Neuronal stem cell (in vitro differentiated cells): ENCODE data around the gene TTLL12.

Source experiments
- DNase-seq: peaks from one replicate; pipeline ENCODE4 v3.0.0-alpha.2; 2013; ENCODE audit warnings: low spot score
- H2AFZ ChIP-seq: one replicate; pipeline ENCODE4 v1.6.1; 2013; ENCODE audit warnings: mild to moderate bottlenecking, low read length, inconsistent platforms
- H2AK5ac ChIP-seq: 2 replicates; pipeline ENCODE4 v1.6.1; 2013; ENCODE audit warnings: low read depth, mild to moderate bottlenecking, inconsistent platforms, low read length, moderate library complexity, mixed read lengths
- H2BK120ac ChIP-seq: 2 replicates; pipeline ENCODE4 v1.6.1; 2013; ENCODE audit warnings: low read depth, mild to moderate bottlenecking, inconsistent platforms, low read length, moderate library complexity, mixed read lengths
- H2BK12ac ChIP-seq: one replicate; pipeline ENCODE4 v1.6.1; 2013; ENCODE audit warnings: low read length, inconsistent platforms
- H2BK15ac ChIP-seq: 2 replicates; pipeline ENCODE4 v1.6.1; 2013; ENCODE audit warnings: mild to moderate bottlenecking, low read length, inconsistent platforms, mixed read lengths
- H2BK5ac ChIP-seq: one replicate; pipeline ENCODE4 v1.6.1; 2013; ENCODE audit warnings: inconsistent platforms, mild to moderate bottlenecking, low read length, moderate library complexity
- H3K14ac ChIP-seq: one replicate; pipeline ENCODE4 v1.6.1; 2013; ENCODE audit warnings: low read length, inconsistent platforms
- H3K18ac ChIP-seq: 2 replicates; pipeline ENCODE4 v1.6.1; 2013; ENCODE audit warnings: low read length, inconsistent platforms
- H3K23ac ChIP-seq: 2 replicates; pipeline ENCODE4 v1.6.1; 2013; ENCODE audit warnings: low read depth, mild to moderate bottlenecking, mixed read lengths, low read length, inconsistent platforms; ENCODE audit not compliant: poor library complexity
- H3K27ac ChIP-seq: replicated peaks from 3 replicates; pipeline ENCODE4 v1.5.1; 2013; ENCODE audit warnings: low read length, inconsistent platforms
- H3K27me3 ChIP-seq, 3 experiments: 2 replicates each; pipeline ENCODE4 v1.6.1; 2013; ENCODE audit warnings: low read length in 3 of 3, mild to moderate bottlenecking in 2 of 3, inconsistent platforms in 1 of 3, low read depth in 1 of 3, mixed read lengths in 1 of 3, moderate library complexity in 1 of 3; ENCODE audit not compliant: control insufficient read depth in 3 of 3, insufficient read depth in 3 of 3
- H3K36me3 ChIP-seq, 2 donors: replicated peaks in 1 of 2; 2 replicates each; pipeline ENCODE4 v1.6.1; 2013; ENCODE audit warnings: low read length in 2 of 2; ENCODE audit not compliant: control insufficient read depth in 2 of 2, insufficient read depth in 2 of 2
- H3K4ac ChIP-seq: 2 replicates; pipeline ENCODE4 v1.6.1; 2013; ENCODE audit warnings: inconsistent platforms, mild to moderate bottlenecking, low read length, moderate library complexity
- H3K4me1 ChIP-seq, 2 donors: 1 replicate in 1 of 2; 2 replicates in 1 of 2; pipeline ENCODE4 v1.6.1; 2013; ENCODE audit warnings: low read length in 2 of 2, low read depth in 1 of 2; ENCODE audit not compliant: control insufficient read depth in 2 of 2, insufficient read depth in 1 of 2
- H3K4me2 ChIP-seq: one replicate; pipeline ENCODE4 v1.6.1; 2013; ENCODE audit warnings: mild to moderate bottlenecking, low read length, inconsistent platforms; ENCODE audit not compliant: insufficient read depth, poor library complexity, severe bottlenecking
- H3K4me3 ChIP-seq, 2 donors: 2 replicates each; pipeline ENCODE4 v1.5.1; 2013; ENCODE audit warnings: low read length in 2 of 2, mild to moderate bottlenecking in 2 of 2, inconsistent platforms in 1 of 2, moderate library complexity in 1 of 2
- H3K79me1 ChIP-seq: one replicate; pipeline ENCODE4 v1.6.1; 2013; ENCODE audit warnings: low read depth, mild to moderate bottlenecking, inconsistent platforms, low read length, moderate library complexity
- H3K9ac ChIP-seq: one replicate; pipeline ENCODE4 v1.6.1; 2013; ENCODE audit warnings: mild to moderate bottlenecking, low read depth, low read length, inconsistent platforms; ENCODE audit not compliant: poor library complexity
- H3K9me3 ChIP-seq, 2 donors: replicated peaks in 1 of 2; 2 replicates each; pipeline versions ENCODE3 to v1.6.1; 2013; ENCODE audit warnings: low read length in 2 of 2, mild to moderate bottlenecking in 2 of 2, inconsistent platforms in 1 of 2, low read depth in 1 of 2, mixed read lengths in 1 of 2, moderate library complexity in 1 of 2; ENCODE audit not compliant: control insufficient read depth in 2 of 2, insufficient read depth in 1 of 2
- H4K8ac ChIP-seq: one replicate; pipeline ENCODE4 v1.6.1; 2013; ENCODE audit warnings: low read depth, mild to moderate bottlenecking, inconsistent platforms, low read length, moderate library complexity
- H4K91ac ChIP-seq: one replicate; pipeline ENCODE4 v1.6.1; 2013; ENCODE audit warnings: low read length, low read depth, mild to moderate bottlenecking, inconsistent platforms; ENCODE audit not compliant: poor library complexity
- WGBS, 2 donors: extraction: QIAGEN DNeasy Blood & Tissue Kit; methylation state at CpG; one replicate each; pipeline ENCODE4 v1.1.7; 2013; ENCODE audit warnings: missing lambda C conversion rate in 2 of 2, mixed read lengths in 1 of 2; ENCODE audit not compliant: insufficient read length in 2 of 2, insufficient replicate concordance in 1 of 2; ENCODE audit errors: extremely low coverage in 2 of 2; 5-methylcytosine and 5-hydroxymethylcytosine counted together

Gene TTLL12

DNA sequence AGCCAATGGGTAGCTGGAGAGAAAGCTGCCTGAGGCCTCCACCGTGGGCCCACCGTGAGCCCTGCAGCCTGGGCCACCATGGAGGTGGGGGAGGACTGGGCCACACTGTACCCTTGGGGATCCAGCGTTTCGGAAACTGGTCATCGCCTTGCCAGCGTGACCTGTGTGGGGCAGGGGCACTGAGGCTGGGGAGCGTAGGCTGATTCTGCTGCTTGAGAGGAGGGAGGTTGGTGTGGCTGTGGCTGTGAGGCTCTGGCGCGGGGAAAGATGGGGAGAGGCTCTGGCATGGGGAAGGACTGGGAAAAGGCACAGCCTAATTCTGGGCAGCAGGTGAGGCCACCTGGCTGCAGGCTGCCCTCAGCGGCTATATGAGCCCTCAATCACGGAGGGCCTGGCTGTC, 12.6 kb upstream of the TTLL12 start:
- H2BK12ac ChIP-seq: no peak overlapping the region
- no peak overlapping the region for H3K27ac ChIP-seq
- H2BK120ac ChIP-seq: no peak overlapping the region
- H3K4me3 ChIP-seq: no peak overlapping the region
- peak overlapping the region; percentile 40 for H2AFZ ChIP-seq
- DNase-seq: no peak
- H3K36me3 ChIP-seq: peaks cover 0 to 34% of the 10 kb centered on the region in 2 donors
- no peak overlapping the region for H4K91ac ChIP-seq
- no peak overlapping the region for H4K8ac ChIP-seq
- H3K9ac ChIP-seq: peak overlapping the region; percentile 12
- H3K9me3 ChIP-seq: peaks cover 0 to 8% of the 10 kb centered on the region in 2 donors
- H3K4ac ChIP-seq: no peak overlapping the region
- no peak overlapping the region for H3K4me2 ChIP-seq
- no CpG with 5 or more reads among the region's 11 CpGs for WGBS, 2 donors
- no peak overlapping the region for H2AK5ac ChIP-seq
- H3K27me3 ChIP-seq: peaks cover 0 to 22% (median 0%) of the 10 kb centered on the region in 3 experiments
- H3K79me1 ChIP-seq: no peaks in the 10 kb centered on the region
- no peak overlapping the region for H3K23ac ChIP-seq
- H2BK5ac ChIP-seq: no peak overlapping the region
- no peak overlapping the region for H3K14ac ChIP-seq
- H3K4me1 ChIP-seq: peaks cover 0 to 6% of the 10 kb centered on the region in 2 donors
- H2BK15ac ChIP-seq: no peak overlapping the region
- no peak overlapping the region for H3K18ac ChIP-seq

GRCh38 chr22:43198936-43199335, 12.0 kb upstream of the TTLL12 start:
- Histone ChIP-seq H4K8ac (no peak overlapping the region), H2AK5ac (no peak overlapping the region), H3K4ac (no peak overlapping the region), H2BK12ac (no peak overlapping the region), H4K91ac (no peak overlapping the region), H3K4me1 (peaks cover 0 to 6% of the 10 kb centered on the region in 2 donors), H3K27ac (no peak overlapping the region), H3K14ac (no peak overlapping the region), H3K27me3 (peaks cover 0 to 22% (median 0%) of the 10 kb centered on the region in 3 experiments), H3K9me3 (peaks cover 0 to 8% of the 10 kb centered on the region in 2 donors), H2BK5ac (no peak overlapping the region), H3K36me3 (peaks cover 0 to 33% of the 10 kb centered on the region in 2 donors), H3K4me3 (no peak overlapping the region), H2AFZ (no peak overlapping the region), H3K4me2 (no peak overlapping the region), H2BK15ac (no peak overlapping the region), H3K23ac (no peak overlapping the region), H3K9ac (no peak overlapping the region), H3K79me1 (no peaks in the 10 kb centered on the region), H2BK120ac (no peak overlapping the region), H3K18ac (no peak overlapping the region)
- no CpG with 5 or more reads among the region's 9 CpGs for whole genome bisulfite sequencing, 2 donors
- no peak for DNase-seq

- H3K18ac ChIP-seq: peak overlapping the region; percentile 20
- H3K27me3 ChIP-seq: peaks cover 0 to 22% (median 0%) of the 10 kb centered on the region in 3 experiments
- no peak overlapping the region for H3K23ac ChIP-seq
- H2BK12ac ChIP-seq: no peak overlapping the region
- H2BK5ac ChIP-seq: no peak overlapping the region
- H3K9me3 ChIP-seq: peaks cover 0 to 8% of the 10 kb centered on the region in 2 donors
- no peak overlapping the region for H3K14ac ChIP-seq
- no peak for DNase-seq
- no peak overlapping the region for H3K4ac ChIP-seq
- no peak overlapping the region for H2BK120ac ChIP-seq
- no peak overlapping the region for H3K27ac ChIP-seq
- no peak overlapping the region for H2BK15ac ChIP-seq
- WGBS, 2 donors: no CpG with 5 or more reads among the region's 5 CpGs
- H2AFZ ChIP-seq: no peak overlapping the region
- H3K9ac ChIP-seq: no peak overlapping the region
- peaks cover 0 to 28% of the 10 kb centered on the region in 2 donors for H3K36me3 ChIP-seq
- H3K4me2 ChIP-seq: no peak overlapping the region
- H4K8ac ChIP-seq: no peak overlapping the region
- H2AK5ac ChIP-seq: no peak overlapping the region
- no peaks in the 10 kb centered on the region for H3K79me1 ChIP-seq
- H3K4me1 ChIP-seq: peaks cover 0 to 2% of the 10 kb centered on the region in 2 donors
- H4K91ac ChIP-seq: no peak overlapping the region
- no peak overlapping the region for H3K4me3 ChIP-seq
Observed at GRCh38 chr22:43198126-43198525, 11.2 kb upstream of the TTLL12 start.

DNA sequence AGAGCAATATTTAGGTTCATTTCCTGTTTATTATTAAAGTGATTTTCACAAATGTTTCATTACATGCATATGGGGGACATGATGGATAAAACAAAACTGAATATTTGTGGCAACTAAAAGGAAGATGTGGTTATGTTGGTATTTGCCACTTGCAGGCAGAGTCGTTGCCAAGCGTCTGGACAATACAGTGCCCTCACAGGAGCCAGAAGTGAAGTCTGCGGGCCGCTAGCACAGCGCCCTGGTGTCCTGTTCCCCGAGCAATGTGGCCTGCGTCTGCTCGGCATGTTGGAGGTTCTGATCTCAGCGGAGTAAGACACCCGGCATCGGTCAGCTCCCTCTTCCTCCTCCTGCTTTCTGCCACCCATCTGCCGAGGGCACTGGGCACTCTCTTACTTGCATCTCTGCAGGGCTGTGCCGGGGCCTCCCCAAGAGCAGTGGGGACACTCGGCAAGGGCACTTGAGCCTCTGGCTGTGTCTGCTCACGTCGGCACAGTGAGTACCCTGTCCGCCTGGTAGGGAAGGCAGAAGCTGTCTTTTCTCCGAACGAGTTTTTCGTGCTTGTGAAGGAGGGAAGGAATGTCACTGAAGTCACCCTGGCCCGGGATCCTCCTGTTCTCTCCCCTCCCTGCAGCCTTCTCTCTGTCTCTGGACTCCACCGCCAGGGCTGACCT, 10.5 kb upstream of the TTLL12 start:
- H3K9me3 ChIP-seq: peaks cover 0 to 8% of the 10 kb centered on the region in 2 donors
- H3K4me2 ChIP-seq: no peak overlapping the region
- DNase-seq: no peak
- H2BK12ac ChIP-seq: no peak overlapping the region
- no peak overlapping the region for H3K27ac ChIP-seq
- H3K23ac ChIP-seq: no peak overlapping the region
- H3K9ac ChIP-seq: no peak overlapping the region
- H4K8ac ChIP-seq: no peak overlapping the region
- no peaks in the 10 kb centered on the region for H3K79me1 ChIP-seq
- no peak overlapping the region for H2BK15ac ChIP-seq
- H3K14ac ChIP-seq: no peak overlapping the region
- peaks cover 0 to 21% of the 10 kb centered on the region in 2 donors for H3K36me3 ChIP-seq
- H3K18ac ChIP-seq: peak overlapping the region; percentile 61
- no CpG with 5 or more reads among the region's 22 CpGs for WGBS, 2 donors
- H2BK120ac ChIP-seq: no peak overlapping the region
- no peak overlapping the region for H2AK5ac ChIP-seq
- peaks cover 0 to 18% (median 0%) of the 10 kb centered on the region in 3 experiments for H3K27me3 ChIP-seq
- H3K4me3 ChIP-seq: no peak overlapping the region
- peak overlapping the region; percentile 65 for H2AFZ ChIP-seq
- no peak overlapping the region for H3K4ac ChIP-seq
- no peaks in the 10 kb centered on the region for H3K4me1 ChIP-seq
- H4K91ac ChIP-seq: no peak overlapping the region
- no peak overlapping the region for H2BK5ac ChIP-seq
